Mammary epithelial cell (primary cell): ENCODE measurements around the gene GSTP1.

ENCODE experiments used
- EZH2 ChIP-seq: IDR thresholded peaks from 2 replicates; pipeline ENCODE4 v1.6.1; 2012; ENCODE audit warnings: low read length, inconsistent platforms, borderline replicate concordance
- TF ChIP-seq, protein P1 (sequence below), 2 donors: IDR thresholded peaks in 1 of 2; conservative IDR thresholded peaks in 1 of 2; 2 replicates each; pipeline ENCODE4 v1.5.1; 2011 to 2012; ENCODE audit warnings: inconsistent platforms in 2 of 2, low read length in 2 of 2, mild to moderate bottlenecking in 2 of 2, control low read depth in 1 of 2, low read depth in 1 of 2; ENCODE audit not compliant: insufficient read depth in 1 of 2; ENCODE audit errors: extremely low read depth in 1 of 2

DNA sequence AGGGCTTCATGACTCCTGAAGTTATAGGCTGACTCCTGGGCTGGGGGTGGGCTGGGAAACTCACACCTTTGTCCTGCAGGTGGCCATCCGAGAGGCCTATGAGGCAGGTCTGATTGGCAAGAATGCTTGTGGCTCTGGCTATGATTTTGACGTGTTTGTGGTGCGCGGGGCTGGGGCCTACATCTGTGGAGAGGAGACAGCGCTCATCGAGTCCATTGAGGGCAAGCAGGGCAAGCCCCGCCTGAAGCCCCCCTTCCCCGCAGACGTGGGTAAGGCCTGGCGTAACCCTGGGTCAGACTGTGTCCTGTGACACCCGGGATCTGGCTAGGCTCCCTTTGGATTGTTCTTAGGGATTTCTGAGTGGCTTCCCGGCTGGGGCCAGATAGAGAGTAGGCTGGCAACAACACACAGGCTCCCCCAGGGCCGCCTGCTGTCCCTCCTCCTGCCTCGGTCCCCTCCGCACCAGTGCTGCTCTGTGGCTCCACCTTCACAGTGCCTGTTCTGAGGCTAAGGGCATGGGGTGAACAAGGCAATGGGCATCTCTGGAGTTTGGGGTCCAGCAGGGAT, 26.8 kb downstream of the GSTP1 start:
- TF ChIP-seq, protein P1, sequence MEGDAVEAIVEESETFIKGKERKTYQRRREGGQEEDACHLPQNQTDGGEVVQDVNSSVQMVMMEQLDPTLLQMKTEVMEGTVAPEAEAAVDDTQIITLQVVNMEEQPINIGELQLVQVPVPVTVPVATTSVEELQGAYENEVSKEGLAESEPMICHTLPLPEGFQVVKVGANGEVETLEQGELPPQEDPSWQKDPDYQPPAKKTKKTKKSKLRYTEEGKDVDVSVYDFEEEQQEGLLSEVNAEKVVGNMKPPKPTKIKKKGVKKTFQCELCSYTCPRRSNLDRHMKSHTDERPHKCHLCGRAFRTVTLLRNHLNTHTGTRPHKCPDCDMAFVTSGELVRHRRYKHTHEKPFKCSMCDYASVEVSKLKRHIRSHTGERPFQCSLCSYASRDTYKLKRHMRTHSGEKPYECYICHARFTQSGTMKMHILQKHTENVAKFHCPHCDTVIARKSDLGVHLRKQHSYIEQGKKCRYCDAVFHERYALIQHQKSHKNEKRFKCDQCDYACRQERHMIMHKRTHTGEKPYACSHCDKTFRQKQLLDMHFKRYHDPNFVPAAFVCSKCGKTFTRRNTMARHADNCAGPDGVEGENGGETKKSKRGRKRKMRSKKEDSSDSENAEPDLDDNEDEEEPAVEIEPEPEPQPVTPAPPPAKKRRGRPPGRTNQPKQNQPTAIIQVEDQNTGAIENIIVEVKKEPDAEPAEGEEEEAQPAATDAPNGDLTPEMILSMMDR (conservative IDR thresholded peaks at IDR 0.05 in 1 of 2, IDR thresholded peaks at IDR 0.05 in 1 of 2; ENCODE audit: extremely low read depth in 1 of 2, insufficient read depth in 1 of 2, low read depth in 1 of 2, low read length in 2 of 2) = no peak
- TF ChIP-seq EZH2 = no peak
